Activated naive CD8-positive, alpha-beta T cell treated with anti-CD3 and anti-CD28 coated beads, Interleukin-2, amount 10 ng/mL, durations not matched to agents 7 days and 5 days (primary cell): ENCODE measurements around the gene SULT1A1. TPM values are rescaled to one million over a fixed set of nuclear protein-coding genes. Genes with fewer than 3 reads are reported as not detected.
"Not testable (repeated sequence)": the region's sequence is repeated elsewhere in the genome, so short reads cannot be mapped to it uniquely, and the experiment has no call there.

Source experiments
- ATAC-seq: fragments of 150-1000 bp; cut with Tn5 transposase; one replicate; pipeline ENCODE4 v1.10.0; 2021; ENCODE audit warnings: low read depth, moderate library complexity
- POLR2A ChIA-PET: fragments of 350-600 bp; sonication (Branson Sonifier 250); formaldehyde crosslinking; loops from one replicate; lab custom pipeline; 2021; ENCODE audit warnings: antibody characterized with exemption; lab: Charles Lee
- DNase-seq: peaks from one replicate; pipeline ENCODE4 v3.0.0; 2021
- H3K27ac Mint-ChIP-seq: one replicate; pipeline ENCODE4 v1.8.0; 2022; ENCODE audit warnings: mild to moderate bottlenecking, mixed read lengths
- H3K27me3 Mint-ChIP-seq: one replicate; pipeline ENCODE4 v1.8.0; 2022; ENCODE audit warnings: mild to moderate bottlenecking, moderate library complexity, mixed read lengths
- H3K36me3 Mint-ChIP-seq: one replicate; pipeline ENCODE4 v1.8.0; 2021; ENCODE audit warnings: mild to moderate bottlenecking, mixed read lengths
- H3K4me1 Mint-ChIP-seq: one replicate; pipeline ENCODE4 v1.8.0; 2021; ENCODE audit warnings: mixed read lengths
- H3K4me3 Mint-ChIP-seq: one replicate; pipeline ENCODE4 v1.8.0; 2022; ENCODE audit warnings: mild to moderate bottlenecking, moderate library complexity, mixed read lengths
- H3K9me3 Mint-ChIP-seq: one replicate; pipeline ENCODE4 v1.8.0; 2021; ENCODE audit warnings: mixed read lengths
- total RNA-seq, 2 experiments: library from RNA; stranded (reverse); gene quantifications; one replicate each; pipeline ENCODE4 v1.2.3, GENCODE V29; 2021

SULT1A1 gene
- total RNA-seq, 2 experiments from 2014 or later = 16.3 to 17.5 TPM

GRCh38 chr16:28616224-28616577, 6.4 kb upstream of the SULT1A1 start:
- H3K27me3 Mint-ChIP-seq, POLR2A ChIA-PET, H3K36me3 Mint-ChIP-seq, H3K4me3 Mint-ChIP-seq, H3K4me1 Mint-ChIP-seq, ATAC-seq, H3K9me3 Mint-ChIP-seq, DNase-seq, H3K27ac Mint-ChIP-seq: not testable (repeated sequence)

- H3K27ac Mint-ChIP-seq, ATAC-seq, H3K27me3 Mint-ChIP-seq, H3K4me1 Mint-ChIP-seq, DNase-seq, H3K4me3 Mint-ChIP-seq, H3K9me3 Mint-ChIP-seq, POLR2A ChIA-PET, H3K36me3 Mint-ChIP-seq: not testable (repeated sequence)
Measured at GRCh38 chr16:28615486-28616223, 5.8 kb upstream of the SULT1A1 start.

- H3K9me3 Mint-ChIP-seq, H3K36me3 Mint-ChIP-seq, ATAC-seq, H3K27me3 Mint-ChIP-seq, H3K4me3 Mint-ChIP-seq, POLR2A ChIA-PET, H3K27ac Mint-ChIP-seq, DNase-seq: not testable (repeated sequence)
- H3K4me1 Mint-ChIP-seq = peaks cover 12% of the 10 kb centered on the region
Measured at GRCh38 chr16:28614561-28614960, 4.7 kb upstream of the SULT1A1 start.

DNA sequence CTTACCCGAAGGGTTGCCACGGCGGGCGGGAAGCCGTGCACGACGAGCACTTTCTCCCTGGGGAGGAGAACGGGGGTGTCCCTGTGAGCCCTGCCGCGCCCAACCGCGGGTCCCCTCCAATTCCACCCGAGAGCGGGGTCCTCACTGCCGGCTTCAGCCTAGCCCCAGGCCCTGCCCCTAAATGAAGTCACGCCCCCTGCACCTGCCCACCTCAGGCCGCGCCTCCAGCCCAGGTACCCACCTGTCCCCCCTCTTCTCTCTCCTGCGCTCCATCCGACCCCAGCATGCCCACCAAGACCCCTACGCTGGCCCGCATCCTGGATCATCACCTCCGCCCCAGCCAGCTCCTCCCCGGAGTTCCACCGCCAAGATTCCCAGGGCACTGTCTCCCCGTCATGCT, 4.1 kb upstream of the SULT1A1 start:
- H3K36me3 Mint-ChIP-seq, POLR2A ChIA-PET, H3K9me3 Mint-ChIP-seq, H3K27ac Mint-ChIP-seq, H3K4me3 Mint-ChIP-seq, H3K27me3 Mint-ChIP-seq, ATAC-seq, DNase-seq: not testable (repeated sequence)
- H3K4me1 Mint-ChIP-seq = peaks cover 14% of the 10 kb centered on the region

DNA sequence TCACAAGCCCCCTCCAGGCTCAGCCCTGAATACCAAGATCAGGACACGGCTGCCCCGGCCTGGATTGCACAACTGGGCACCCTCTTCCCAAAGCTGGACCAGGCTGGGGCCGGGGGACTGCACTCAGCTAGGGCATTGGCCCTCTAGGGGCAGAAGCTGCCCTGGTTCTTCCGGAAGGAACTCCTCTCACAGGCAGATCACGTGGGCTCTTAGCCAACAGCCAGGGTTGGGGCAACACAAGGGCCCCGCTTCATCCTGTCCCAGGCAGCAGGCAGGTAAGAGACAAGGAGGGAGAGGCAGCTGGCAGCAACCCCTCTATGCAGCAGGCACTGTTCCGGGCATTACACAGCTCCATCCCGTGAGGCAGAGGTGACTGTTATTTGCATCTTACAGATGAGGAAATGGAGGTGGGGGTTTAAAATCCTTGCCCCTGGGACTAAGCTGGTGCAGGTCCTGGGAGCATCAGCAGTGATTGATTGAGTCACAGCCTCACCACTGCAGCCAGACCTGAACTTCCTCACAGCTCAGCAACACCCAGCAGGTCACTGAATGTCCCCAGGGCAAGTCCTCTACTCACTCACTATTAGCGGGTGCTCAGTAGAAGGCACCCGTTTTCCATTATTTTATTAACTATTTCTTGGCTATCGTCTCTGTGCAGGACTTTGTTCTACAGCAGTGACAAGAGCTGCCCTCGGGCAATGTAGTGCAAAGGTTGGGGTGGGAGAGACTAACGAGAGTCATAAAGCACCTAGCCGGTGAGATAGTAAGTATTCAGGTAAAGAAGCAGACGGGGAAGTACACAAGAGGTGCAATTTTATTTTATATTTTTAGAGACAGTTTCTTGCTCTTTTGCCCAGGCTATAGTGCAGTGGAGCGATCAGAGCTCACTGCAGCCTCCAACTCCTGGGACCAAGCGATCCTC, 2.8 kb upstream of the SULT1A1 start:
- H3K27me3 Mint-ChIP-seq, H3K4me3 Mint-ChIP-seq, H3K9me3 Mint-ChIP-seq, H3K36me3 Mint-ChIP-seq, POLR2A ChIA-PET, DNase-seq, H3K27ac Mint-ChIP-seq: not testable (repeated sequence)
- peak; percentile 96 for ATAC-seq
- peaks cover 14% of the 10 kb centered on the region for H3K4me1 Mint-ChIP-seq

GRCh38 chr16:28610595-28611191, 849 bp upstream of the SULT1A1 start:
- POLR2A ChIA-PET = interaction anchor here (1.4 kb wide), 1 partner anchor 14 kb away, joined by 5 read pairs; the partner anchor contains the start of gene SULT1A2
- DNase-seq (no peak), ATAC-seq (no peak)
- Mint-ChIP-seq H3K9me3 (no peaks in the 10 kb centered on the region), H3K4me3 (no peak overlapping the region), H3K36me3 (peaks cover 2% of the 10 kb centered on the region), H3K27me3 (no peaks in the 10 kb centered on the region), H3K27ac (peak overlapping the region; percentile 43), H3K4me1 (peaks cover 14% of the 10 kb centered on the region)

DNA sequence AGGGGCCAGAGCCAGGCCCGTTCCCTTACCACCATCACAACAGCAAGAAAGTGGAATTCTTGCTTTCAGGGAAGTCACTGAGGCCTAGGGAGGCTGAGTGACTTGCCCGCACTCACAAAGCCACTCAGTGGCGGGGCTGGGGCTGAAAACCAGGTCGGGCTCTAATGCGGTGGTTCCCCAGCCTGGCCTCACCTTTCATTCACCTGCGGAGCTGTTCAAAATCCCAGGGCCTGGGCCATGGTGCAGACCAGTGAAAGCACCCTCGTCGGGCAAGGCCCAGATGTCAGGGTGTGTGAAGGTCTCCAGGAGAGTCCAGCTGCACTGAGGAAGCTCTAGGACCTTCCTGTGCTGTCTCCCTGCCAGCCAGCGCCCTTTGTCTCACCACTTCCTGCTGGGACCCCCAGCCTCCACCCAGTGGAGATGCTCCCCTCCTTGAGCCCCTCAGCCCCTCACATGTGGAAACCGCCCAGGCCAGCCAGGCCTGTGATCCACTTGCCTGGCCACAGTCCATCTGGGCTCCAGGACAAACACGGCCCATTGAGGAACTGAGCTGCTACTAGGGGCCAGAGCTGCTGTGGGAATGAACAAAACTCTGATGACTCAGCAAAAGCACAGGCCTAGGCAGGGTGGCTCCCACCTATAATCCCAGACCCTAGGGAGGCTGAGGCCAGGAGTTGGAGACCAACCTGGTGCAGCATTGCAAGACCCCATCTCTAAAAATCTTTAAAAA, 812 bp downstream of the SULT1A1 start:
- H3K27me3 Mint-ChIP-seq, H3K4me3 Mint-ChIP-seq, POLR2A ChIA-PET, H3K36me3 Mint-ChIP-seq, DNase-seq, H3K9me3 Mint-ChIP-seq, ATAC-seq: not testable (repeated sequence)
- peaks cover 14% of the 10 kb centered on the region for H3K4me1 Mint-ChIP-seq
- peak overlapping the region; percentile 64 for H3K27ac Mint-ChIP-seq

- H3K27me3 Mint-ChIP-seq, POLR2A ChIA-PET, H3K4me3 Mint-ChIP-seq, DNase-seq, H3K36me3 Mint-ChIP-seq, H3K9me3 Mint-ChIP-seq, ATAC-seq: not testable (repeated sequence)
- Mint-ChIP-seq H3K4me1 (peaks cover 14% of the 10 kb centered on the region), H3K27ac (peak overlapping the region; percentile 38)
Measured at GRCh38 chr16:28608496-28608808, 1.4 kb downstream of the SULT1A1 start.

DNA sequence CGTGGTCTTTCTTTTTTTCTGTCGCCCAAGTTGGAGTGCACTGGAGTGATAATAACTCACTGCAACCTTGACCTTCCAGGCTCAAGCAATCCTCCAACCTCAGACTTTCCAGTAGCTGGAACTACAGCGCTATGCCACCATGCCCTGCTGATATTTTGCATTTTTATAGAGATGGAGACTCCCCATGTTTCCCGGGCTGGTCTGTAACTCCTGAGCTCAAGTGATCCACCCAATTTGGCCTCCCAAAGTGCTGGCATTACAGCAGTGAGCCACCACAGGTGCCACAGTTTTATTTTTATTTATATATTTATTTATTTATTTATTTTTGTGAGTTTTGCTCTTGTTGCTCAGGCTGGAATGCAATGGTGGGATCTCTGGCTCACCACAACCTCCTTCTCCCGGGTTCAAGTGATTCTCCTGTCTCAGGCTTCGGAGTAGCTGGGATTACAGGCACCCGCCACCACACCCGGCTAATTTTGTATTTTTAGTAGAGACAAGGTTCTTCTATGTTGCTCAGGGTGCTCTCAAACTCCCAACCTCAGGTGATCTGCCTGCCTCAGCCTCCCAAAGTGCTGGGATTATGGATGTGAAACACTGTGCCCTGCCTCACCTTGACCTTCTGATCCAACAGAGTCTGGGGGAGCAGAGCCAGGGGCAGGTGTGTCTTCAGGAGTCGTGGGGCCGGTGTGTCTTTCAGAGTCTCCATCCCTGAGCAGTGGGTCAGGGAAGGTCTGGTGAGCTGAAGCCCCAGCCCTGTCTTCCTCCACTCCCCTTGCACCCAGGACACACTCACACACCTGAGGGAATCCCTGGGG, 2.0 kb downstream of the SULT1A1 start:
- ATAC-seq, H3K9me3 Mint-ChIP-seq, POLR2A ChIA-PET, H3K27me3 Mint-ChIP-seq, DNase-seq, H3K36me3 Mint-ChIP-seq, H3K4me3 Mint-ChIP-seq: not testable (repeated sequence)
- peak overlapping the region; percentile 38 for H3K27ac Mint-ChIP-seq
- peaks cover 14% of the 10 kb centered on the region for H3K4me1 Mint-ChIP-seq

- Mint-ChIP-seq H3K27me3 (no peaks in the 10 kb centered on the region), H3K9me3 (no peaks in the 10 kb centered on the region), H3K4me1 (peaks cover 14% of the 10 kb centered on the region), H3K27ac (no peak overlapping the region), H3K36me3 (peaks cover 2% of the 10 kb centered on the region), H3K4me3 (no peak overlapping the region)
- POLR2A ChIA-PET = no interaction called here
- DNase-seq = no peak
- ATAC-seq = no peak
Measured at GRCh38 chr16:28607116-28607623, 2.7 kb downstream of the SULT1A1 start.

DNA sequence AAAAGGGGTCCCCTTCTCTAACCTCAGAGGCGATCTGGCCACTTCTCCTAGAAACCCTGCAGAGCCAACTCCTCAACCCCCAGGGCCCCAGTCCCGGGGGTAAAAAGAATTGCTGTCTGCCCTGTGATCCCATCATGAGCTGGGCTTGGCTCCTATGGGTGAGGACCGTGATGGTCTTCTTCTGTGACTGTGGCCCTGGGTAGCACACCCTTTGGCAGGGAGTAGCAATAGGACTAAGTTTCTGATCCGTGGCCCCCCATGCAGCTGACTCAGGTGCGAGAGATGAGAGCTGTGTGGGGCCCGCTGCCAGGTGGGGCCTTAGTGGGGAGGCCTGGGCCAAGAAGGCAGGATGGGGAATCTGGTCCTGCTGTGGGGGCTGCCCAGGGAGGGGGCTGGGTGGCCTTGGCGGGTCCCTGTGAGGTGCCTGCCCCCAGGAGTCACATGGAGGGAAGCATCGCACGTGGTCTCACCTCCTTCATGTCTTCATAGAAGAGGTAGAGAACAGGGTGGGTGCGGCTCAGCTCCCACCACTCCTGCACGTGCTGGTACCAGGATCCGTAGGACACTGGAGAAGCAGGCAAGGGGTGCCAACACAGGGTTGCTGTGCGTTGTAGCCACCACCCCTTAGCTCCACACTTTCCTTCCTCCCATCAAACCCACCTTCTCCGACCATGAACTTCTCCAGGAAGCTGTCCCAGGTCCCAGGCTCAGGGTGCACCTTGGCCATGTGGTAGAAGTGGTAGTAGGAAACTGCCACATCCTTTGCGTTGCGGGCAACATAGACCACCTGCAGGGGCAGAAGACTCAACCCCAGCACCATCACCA, 3.3 kb downstream of the SULT1A1 start:
- H3K4me3 Mint-ChIP-seq = no peak overlapping the region
- H3K9me3 Mint-ChIP-seq = no peaks in the 10 kb centered on the region
- no peaks in the 10 kb centered on the region for H3K27me3 Mint-ChIP-seq
- H3K4me1 Mint-ChIP-seq = peaks cover 14% of the 10 kb centered on the region
- H3K36me3 Mint-ChIP-seq = peaks cover 2% of the 10 kb centered on the region
- DNase-seq (peak; percentile 21), ATAC-seq (no peak)
- H3K27ac Mint-ChIP-seq = no peak overlapping the region
- POLR2A ChIA-PET = no interaction called here

DNA sequence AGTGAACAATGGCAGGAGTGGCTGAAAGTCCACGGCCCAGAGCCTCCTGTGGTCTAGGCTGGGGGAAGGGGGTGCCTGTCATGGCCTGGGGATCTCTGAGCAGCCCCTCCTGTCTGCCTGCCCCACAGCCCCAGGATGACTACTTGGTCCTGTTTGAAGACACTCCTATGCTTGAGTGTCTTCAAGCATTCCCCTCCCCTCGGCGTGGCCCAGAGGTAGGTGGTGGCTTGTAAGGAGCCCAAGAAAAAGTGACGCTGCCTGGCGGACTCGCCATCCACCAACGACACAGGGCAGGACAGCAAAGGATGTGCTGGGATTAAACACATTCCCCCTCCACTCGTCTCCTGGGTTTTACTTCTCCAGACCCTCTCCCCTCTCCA, 5.7 kb downstream of the SULT1A1 start:
- H3K27me3 Mint-ChIP-seq = no peaks in the 10 kb centered on the region
- no peak overlapping the region for H3K4me3 Mint-ChIP-seq
- POLR2A ChIA-PET = no interaction called here
- no peak for DNase-seq
- H3K36me3 Mint-ChIP-seq = no peaks in the 10 kb centered on the region
- no peak overlapping the region for H3K27ac Mint-ChIP-seq
- H3K4me1 Mint-ChIP-seq = no peaks in the 10 kb centered on the region
- no peak for ATAC-seq
- H3K9me3 Mint-ChIP-seq = no peaks in the 10 kb centered on the region
